ENCODE measurements around the gene TMEM135.

GRCh38 chr11:87366763-87367405 is 329.1 kb downstream of the TMEM135 start:
- TF ChIP-seq, protein P1, sequence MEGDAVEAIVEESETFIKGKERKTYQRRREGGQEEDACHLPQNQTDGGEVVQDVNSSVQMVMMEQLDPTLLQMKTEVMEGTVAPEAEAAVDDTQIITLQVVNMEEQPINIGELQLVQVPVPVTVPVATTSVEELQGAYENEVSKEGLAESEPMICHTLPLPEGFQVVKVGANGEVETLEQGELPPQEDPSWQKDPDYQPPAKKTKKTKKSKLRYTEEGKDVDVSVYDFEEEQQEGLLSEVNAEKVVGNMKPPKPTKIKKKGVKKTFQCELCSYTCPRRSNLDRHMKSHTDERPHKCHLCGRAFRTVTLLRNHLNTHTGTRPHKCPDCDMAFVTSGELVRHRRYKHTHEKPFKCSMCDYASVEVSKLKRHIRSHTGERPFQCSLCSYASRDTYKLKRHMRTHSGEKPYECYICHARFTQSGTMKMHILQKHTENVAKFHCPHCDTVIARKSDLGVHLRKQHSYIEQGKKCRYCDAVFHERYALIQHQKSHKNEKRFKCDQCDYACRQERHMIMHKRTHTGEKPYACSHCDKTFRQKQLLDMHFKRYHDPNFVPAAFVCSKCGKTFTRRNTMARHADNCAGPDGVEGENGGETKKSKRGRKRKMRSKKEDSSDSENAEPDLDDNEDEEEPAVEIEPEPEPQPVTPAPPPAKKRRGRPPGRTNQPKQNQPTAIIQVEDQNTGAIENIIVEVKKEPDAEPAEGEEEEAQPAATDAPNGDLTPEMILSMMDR (IDR thresholded peaks at IDR 0.05): no peak
- no peak for TF ChIP-seq POLR2A (IDR thresholded peaks at IDR 0.05)

All from right lobe of liver (tissue), 4 donors.